HG03095 (cell line): ENCODE results near the gene NMT2.

Source experiments
- ATAC-seq: cut with Tn5 transposase; IDR thresholded peaks from one replicate; pipeline ENCODE4 v1.9.1; 2021; ENCODE audit warnings: moderate library complexity; ENCODE audit not compliant: unreplicated experiment

The NMT2 gene

DNA sequence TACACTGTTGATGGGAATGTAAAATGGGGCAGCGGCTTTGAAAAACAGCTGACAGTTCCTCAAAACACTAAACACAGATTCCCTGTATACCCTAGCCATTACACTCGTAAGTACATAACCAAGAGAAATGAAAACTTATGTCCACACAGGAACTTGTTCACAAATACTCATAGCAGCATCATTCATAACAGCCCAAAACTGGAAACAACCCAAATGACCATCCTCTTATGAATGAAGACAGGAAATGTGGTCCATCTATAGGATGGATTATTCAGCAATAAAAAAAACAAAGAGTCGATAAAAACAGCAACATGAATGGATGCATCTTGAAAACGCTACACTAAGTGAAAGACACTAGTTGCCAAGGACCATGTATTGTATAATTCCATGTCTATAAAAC, 23.7 kb downstream of the NMT2 start:
- ATAC-seq: no peak

DNA sequence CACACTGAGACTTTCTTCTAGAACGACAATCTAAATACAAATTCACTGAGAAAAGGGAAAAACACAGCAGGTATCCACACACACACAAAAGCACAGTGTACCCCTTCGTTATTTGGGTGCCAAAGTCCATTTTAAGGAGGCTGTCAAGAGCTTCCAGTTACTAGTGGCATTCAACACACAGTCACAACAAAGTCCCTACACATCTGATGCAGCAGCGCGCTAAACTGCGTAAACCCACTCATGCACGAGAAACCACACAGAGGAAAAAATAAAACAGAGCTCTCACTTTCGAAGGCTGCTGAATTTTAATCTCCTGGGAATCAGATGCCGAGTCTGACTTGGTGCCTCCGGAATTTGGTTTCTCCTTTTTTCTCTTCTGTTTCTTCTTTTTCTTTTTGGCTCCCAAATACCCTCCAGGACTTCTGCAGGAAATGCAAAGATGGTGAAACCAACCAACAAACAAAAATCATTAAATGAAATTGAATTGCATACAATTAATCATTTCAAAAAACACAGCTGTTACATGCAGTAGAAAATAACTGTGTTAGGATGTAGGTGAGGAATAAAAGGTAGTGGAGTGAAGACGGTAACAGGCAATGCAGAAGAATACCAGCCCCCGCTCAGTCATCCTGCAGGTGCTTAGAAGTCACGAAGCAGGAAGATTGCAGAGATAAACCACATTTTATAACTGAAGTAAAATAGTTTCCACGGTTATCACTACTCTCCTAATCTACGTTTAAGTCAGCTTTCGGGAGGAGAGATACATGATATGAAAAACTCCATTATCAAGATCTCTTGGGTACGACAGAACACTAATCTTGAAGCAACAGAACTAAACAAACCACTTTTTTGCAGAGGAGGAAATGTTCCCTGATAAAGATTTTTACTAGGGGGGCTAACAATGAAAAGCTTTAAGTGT, 27.1 kb downstream of the NMT2 start:
- ATAC-seq: peak; percentile 88

DNA sequence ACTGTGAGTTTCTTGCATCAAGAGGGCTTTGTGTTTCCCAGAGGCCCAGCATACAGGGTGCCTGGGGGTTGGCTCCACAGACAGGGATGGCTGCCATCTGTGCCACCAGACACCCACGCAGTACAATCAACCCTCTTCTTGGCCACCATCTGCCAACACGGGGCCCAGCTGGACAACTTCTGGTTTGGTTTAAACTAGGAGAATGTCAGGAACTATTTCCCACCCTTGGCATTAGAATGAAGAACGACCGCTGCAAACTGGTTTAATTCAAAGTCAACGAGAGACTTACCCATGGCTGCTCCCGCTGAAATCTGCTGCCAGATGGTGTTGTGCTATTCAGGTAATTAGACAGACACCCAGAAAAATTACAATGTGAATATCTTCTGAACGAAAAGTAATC, 27.8 kb downstream of the NMT2 start:
- ATAC-seq: no peak

DNA sequence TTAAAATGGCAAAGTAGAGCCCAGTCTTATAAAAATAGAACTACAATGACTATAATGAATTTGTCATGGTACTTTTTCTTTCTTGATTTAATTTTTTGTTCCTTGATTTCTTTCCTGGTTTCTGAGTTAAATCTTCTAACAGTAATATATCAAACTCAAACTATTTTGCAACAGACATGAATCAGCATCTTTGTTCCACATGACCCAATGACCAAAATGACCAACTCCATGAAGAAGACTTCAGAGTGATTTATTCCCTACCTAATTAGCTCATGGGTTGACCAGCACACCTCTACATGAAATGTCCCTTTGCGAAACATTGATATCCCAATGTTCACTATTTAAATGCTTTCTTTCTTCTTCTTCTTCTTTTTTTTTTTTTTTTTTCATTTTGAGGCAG, 30.9 kb downstream of the NMT2 start:
- ATAC-seq: no peak

DNA sequence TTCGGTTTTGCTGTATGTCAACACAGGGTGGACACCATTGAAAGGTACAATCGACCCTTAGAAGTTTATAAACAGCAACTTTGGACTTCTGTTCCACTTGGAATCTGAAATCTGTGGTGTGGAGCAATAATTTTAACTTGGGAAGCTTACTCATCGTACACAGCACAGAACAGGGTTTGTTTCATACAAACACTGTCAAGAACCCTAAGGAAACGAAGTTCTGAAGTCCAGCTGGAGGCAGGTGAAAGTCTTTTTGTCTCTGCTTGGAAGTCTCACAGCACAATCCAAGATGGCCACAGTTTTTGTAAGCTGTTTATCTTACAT, 31.5 kb downstream of the NMT2 start:
- no peak for ATAC-seq

DNA sequence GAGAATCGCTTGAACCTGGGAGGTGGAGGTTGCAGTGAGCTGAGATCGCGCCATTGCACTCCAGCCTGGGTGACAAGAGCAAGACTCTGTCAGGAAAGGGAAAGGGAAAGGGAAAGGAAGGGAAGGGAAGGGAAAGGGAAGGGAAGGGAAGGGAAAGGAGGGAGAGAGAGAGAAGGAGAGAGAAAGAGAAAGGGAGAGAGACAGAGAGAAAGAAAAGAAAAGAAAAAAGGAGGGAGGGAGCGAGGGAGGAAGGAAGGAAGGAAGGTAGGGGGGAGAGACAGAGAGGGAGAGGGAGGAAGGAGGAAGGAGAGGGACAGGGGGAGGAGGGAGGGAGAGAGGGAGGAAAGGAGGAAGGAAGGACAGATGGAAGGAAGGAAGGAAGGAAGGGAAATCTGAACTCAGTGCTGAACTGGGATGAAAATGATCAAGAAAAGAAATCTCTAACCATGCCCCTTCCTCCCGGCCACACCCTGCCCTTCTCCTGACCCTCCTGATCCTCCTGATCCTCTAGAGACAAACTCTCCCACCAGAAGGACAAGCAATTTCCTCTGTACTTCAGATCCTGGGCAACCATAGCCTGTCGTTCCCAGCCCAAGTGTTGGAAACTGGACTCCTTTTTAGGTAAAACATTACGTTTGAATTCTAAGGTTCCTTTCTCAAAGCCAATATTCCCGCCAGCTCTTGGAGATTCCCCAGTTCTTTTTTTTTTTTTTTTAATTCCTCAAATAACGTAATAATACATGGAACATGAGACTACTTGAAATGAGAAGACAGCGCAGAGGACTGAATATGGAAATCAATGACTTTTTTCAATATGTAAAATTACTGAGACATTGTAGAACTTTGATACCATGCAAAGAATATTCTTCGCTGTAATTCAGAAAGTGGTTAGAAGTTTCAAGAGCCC, 32.1 kb downstream of the NMT2 start:
- no peak for ATAC-seq

DNA sequence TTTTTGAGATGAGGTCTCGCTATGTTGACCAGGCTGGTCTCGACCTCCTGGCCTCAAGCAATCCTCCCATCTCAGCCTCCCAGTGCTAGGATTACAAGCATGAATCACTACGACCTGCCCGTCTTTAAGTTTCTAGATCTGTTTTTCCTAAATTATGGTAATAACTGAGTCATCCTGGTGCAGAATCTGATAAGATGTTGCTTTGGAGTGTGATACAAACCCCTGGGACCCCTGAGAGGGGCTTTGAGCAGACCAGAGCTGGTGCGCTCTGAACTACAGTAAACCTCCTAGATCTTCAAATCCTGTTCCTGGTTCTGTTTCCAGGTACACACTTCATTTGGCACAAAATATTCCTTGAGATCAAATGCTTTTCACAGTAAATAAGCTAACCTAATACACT, 37.2 kb downstream of the NMT2 start:
- no peak for ATAC-seq

DNA sequence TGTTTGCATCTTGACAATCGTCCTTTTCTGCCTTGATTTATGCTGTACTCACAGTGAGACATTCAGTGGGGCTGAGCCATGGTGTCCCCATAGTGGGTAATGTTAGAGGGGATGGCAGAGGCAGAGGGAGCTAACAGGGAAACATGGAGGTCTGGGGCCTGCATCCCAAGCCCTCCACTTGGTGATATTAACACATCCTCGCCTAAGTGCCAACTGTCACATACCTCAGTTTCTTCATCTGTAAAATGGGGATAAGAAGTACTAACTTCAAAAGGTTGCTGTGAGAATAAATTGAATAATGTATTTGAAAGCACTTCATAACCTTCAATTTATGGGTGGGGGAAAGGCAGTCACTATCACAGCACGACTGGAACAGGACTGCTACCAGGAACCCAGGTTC, 43.6 kb downstream of the NMT2 start:
- no peak for ATAC-seq

DNA sequence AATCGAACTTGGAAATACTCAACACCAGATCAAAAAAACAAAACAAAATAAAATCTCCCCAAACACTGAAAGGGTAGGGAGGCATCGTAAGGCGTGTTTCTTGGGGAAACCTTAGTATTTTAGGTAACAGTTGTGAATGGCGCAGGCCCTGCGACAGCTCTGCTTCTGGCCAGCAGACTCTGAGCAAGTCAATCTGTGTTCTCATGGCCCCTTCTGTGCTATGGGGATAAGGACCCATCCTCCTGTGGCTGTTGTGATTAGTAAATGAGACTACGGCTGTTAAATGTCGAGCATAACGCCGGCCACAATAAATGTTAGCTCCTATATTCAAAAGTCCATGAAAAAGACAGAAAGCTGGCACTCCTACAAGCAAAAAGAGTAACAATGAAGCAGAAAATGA, 44.3 kb downstream of the NMT2 start:
- ATAC-seq: no peak

DNA sequence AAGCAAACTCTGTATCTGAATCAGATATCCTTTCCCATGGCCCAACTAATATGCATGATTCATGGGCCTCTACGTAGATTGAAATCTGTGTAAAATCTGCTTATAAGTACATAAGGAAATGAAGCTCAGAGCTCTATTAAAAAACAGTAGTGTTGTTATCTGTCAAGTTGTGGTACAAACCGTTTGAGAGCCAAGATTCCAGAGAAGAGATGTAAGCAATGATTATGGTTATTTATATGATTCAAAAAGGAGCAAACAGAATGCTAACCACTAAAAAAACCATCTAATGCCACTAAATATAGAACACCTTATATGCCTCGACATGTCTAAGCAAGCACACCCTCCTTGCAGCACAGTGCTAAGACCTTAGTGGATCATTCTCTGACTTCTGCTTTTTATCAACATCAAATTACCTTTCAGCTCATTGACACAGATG, 44.7 kb downstream of the NMT2 start:
- no peak for ATAC-seq

DNA sequence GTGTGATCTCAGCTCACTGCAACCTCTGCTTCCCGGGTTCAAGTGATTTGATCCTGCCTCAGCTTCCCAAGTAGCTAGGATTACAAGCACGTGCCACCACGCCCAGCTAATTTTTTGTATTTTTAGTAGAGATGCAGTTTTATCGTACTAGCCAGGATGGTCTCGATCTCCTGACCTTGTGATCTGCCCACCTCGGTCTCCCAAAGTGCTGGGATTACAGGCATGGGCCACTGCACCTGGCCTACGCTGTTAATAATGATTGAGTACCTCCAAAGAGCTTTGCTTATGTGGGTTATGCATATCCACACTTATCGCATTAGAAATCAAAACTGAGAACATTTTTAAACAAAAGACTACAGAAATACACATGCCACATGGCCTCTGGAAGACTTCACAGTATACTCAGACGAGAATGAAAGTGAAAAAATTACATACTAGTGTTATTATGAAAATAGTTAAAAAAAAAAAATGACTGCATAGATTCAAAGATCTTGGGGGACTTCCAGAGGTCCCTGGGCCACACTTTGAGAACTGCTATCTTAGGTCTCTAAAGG, 45.9 kb downstream of the NMT2 start:
- ATAC-seq: peak; percentile 95

DNA sequence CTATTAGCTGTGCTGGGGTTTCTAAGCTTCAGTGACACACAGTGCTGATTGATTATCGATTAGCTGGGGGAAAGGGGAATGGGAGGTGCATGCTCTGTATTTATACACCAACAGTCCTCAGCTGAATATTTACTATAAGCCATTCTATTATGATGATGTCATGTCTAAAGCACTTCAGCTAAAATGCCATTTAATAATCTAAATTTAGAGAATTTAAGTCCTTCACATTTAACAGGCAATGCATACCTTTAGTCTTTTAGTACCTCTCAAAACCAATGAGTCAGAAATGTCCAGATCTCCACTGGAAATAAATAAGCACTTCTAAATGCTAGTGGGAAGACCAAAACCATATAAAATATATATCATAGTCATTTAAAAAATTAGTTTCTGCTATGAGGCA, 46.8 kb downstream of the NMT2 start:
- no peak for ATAC-seq

DNA sequence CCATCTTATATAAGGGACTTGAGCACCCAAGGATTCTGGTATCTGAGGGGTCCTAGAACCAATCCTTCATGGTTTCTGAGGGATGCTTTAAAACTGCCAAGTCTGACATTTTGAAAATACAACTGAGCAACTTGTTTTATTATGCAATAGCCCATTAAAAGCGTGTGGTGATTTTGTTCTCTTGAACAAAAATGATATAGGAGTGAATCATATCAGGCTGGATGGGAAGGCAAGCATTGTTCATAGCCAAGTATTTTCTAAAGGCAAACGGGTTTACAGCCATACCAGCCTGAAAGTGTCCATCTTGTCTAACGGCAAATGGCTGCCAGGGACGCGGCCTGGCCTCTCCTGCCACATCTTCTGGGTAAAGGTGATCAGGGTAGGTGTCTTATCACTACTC, 48.0 kb downstream of the NMT2 start:
- ATAC-seq: no peak

DNA sequence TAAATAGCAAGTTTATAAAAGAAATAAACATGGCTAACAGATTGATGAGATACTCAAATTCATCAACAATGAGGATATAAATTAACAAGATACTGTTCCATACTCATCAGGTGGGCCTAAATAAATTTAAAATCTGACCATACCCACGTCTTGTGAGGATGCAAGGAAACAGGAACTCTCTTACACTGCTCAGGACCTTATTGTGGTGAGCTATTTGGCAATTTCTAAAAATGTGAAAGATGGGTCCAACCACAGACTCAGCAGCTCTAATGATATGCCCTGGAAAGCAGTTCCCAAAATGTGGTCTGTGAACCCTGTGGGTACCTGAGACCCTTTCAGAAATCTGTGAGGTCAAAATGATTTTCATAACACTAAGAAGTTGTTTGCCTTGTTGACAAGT, 49.9 kb downstream of the NMT2 start:
- no peak for ATAC-seq

DNA sequence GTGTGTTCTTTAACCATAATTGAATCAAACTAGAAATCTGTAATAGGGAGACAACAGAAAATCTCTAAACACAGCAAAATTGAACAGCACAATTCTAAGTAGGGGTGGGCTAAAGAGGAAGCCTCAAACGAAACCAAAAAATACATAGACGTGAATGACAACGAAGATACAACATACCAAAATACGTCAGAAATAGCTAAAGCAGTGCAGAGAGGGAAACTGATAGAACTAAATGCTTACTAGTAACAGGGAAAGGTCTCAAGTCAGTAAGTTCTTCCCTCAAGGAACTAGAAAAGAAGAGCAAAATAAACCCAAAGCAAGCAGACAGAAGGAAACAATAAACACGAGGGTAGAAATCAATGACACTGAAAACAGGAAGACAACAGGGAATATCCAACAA, 52.3 kb downstream of the NMT2 start:
- ATAC-seq: no peak

DNA sequence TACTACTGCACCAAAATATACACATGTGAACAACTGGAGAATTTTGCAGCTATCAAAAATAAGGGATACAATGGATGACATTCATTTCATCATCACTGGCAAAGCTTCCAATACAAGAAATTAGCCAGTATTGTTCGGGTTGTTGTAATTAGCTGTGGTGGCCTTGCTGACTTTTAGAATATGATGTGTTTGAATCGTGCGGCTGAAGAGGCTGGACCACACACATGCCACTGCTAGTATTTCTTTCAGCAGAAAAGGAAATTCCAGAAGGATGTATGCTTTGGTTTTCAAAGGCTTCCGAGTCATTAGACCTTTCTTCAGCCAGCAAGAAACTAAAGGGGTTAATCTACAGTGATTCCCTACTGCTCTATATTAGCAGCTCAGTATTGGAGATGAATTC, 54.7 kb downstream of the NMT2 start:
- no peak for ATAC-seq

DNA sequence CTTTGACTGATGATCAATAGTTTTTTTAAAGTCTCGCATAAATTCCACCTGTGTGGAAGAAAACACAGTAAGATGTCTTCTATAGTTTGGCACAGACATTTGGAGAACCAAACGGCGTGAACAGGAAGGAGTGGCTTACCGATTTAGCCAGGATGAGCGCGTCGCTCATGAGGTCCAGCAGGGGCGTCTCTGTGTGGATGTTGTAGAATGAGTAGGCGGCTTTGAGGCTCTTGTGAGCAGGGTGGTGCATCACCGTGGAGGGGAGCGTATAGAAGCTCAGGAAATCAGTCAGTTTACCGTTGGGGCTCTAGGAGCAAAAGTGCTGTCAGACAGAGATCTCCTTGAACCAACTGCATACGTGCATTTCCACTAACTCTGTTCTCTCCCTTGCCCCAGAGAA, 55.8 kb downstream of the NMT2 start:
- no peak for ATAC-seq

DNA sequence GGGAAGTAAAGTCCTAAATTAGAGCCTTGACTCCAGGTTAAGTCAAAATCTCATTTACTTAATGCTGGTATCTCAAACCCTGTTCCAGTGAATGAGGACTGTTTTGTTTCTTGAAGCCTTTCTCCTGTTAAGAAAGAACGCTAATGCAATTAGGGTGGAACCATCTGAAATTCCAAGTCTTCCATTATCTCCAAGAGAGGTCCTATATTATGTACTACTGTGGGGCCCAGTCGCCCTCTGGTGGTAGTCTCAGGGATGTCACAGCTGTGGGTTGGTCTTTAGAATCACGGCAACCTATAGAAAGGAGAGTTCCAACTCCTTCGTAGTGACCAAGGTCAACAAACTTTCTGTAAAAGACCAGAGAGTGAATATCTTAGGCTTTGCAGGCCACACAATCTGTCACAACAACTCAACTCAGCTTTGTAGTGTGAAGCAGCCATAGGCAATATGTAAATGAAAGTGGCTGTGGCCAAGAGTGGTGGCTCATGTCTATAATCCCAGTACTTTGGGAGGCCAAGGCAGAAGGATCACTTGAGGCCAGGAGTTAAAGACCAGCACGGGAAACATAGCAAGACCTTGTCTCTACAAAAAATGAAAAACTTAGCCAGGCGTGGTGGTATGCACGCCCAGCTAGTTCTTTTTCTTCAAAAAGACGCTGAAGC, 62.0 kb downstream of the NMT2 start:
- peak; percentile 92 for ATAC-seq

DNA sequence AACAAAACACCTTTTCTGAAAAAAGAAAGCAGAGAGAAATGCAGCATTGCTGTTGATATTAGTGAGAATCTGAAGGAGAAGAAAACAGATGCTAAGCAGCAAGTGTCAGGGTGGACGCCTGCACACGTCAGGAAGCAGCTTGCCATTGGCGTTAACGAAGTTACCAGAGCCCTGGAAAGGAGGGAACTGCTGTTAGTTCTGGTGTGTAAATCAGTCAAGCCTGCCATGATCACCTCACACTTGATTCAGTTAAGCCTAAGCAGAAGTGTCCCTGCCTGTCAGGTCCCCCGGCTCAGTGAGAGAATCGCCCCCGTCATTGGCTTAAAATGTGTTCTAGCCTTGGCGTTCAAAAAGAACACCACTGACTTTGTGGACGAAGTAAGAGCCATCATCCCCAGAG, 65.0 kb downstream of the NMT2 start:
- no peak for ATAC-seq

DNA sequence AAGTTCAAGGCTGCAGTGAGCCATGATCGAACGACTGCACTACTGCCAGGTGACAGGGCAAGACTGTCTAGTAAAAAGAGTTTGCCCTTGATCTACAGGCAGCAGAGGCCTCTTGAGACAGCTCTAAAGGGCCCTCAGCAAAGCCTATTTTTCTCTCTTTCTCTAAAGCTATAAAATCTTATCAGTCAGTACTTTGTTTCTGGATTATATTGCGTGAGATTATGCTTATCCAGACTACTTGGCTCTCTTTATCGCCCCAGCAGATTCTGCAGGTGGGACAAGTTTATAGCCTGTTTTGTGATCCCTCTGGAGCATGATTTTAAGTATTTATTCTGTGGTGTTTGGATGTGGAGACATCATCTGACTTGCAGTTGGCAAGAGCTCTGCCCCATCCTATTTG, 68.6 kb downstream of the NMT2 start:
- ATAC-seq: no peak
